Fibroblast of skin of scalp (primary cell): ENCODE data around the gene IL34.

ENCODE experiments used
- DNase-seq: peaks from one replicate; pipeline ENCODE4 v3.0.0-alpha.2; 2013

Gene IL34

GRCh38 chr16:70702624-70703023 is 56.3 kb downstream of the IL34 start:
- no peak for DNase-seq

DNA sequence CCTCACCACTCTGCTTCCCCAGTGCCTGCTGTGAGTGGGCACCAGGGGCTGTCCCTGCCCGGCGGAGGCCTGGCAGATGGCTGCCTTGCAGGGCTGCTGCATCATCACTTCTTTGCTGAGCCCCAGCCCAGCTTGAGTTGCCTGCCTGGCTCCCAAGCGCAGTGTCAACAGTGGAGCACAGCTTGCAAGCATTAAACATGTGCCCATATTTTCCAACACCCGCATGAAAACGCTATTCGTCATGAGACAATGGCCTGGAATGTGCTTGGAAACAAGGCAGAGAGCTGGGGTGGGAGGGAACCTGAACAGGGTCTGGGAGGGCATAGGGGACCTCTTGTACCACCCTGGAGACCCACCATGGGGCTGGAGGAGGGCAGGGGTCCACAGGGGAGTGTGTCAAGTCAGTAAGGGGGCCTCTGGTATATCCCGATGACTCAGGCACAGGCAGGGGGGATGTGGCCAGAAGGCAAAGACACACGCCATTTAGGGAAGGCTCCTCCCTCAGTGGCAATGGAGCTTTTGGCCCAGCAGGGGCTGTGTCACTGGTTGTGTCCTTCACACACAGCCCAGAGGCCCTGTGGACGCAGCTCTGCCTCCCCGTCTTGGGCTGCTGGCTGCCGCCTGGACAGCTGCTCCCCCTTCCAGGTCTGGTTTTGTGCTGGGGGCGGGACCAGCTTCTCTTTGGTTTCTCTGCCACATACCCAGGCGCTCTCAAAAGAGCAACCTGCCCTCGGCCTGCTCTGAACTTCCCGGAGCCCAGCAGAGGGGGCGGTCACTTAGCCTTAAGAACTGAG is 56.9 kb downstream of the IL34 start:
- peak; percentile 95 for DNase-seq

DNA sequence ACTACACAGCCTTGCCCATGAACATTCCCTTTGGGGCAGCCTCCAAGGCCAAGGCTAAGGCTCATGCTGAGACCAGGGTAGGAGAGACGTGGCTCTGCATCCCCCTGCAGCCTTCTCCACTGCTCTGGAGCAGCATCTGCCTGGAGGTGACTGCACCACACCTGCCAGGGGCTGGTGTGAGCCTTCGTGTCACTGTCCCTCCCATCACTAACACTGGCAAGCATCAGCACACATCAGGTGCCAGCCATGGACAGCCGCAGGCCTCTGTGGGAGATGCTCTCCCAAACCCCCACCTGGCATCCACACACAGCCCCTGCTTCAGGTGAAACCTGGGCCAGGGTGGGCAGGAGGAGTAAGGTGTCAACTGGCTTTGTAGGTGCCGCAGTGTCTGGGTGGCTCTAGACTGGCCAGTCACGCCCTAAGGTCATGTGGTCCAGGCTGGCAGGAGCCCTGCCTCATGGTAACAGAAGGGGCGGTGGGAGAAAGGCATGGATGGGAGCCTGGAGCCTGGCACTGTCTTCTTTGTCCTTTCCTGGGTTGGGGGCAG is 57.5 kb downstream of the IL34 start:
- DNase-seq: no peak

- DNase-seq: no peak
These were observed 58.2 kb downstream of the IL34 start for GRCh38 chr16:70704586-70704985.

DNA sequence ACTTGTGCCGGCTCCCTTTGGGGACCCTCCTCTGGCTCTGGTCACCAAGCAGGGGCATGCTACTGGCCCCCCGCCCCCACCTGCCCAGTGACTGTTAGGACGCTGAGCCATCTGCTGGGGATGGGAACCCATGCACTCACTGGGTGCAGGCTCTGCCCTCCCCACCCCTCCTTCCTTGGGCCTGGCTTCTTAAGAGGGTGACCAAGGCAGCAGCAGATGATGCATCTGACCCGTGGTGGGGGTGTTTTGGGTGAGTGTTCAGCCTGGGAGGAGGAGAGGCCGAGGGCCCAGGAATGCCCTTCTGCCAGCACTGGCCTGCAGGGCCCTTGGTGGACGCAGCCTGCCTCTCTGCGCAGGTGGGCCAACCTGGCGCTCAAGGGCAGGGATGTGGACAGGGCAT is 58.7 kb downstream of the IL34 start:
- no peak for DNase-seq

DNA sequence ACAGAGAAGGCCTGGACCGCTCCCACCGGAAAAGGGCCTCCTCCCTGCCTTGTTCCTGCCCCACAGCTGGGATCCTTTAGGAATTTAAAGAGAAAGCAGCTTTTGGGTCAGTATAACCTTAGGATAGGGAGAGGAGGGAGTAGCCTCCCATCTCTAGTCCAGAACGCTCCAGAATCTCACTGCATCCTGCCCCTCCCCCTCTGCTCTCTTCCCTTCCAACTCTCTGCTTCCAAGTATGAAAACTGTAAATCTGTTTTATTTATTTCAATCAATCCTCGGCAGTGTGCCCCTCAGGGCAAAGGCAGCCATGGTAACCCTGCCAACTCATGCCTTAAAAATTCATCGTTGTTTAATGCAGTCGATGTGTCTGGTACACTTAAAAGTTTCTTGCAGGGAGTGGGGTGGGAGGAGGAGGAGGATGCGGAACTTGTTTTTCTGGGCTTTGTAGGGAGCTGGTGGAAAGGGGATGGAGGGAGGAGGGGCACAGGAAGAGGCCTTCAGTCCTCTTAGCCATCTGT is 60.6 kb downstream of the IL34 start:
- DNase-seq: peak; percentile 95

DNA sequence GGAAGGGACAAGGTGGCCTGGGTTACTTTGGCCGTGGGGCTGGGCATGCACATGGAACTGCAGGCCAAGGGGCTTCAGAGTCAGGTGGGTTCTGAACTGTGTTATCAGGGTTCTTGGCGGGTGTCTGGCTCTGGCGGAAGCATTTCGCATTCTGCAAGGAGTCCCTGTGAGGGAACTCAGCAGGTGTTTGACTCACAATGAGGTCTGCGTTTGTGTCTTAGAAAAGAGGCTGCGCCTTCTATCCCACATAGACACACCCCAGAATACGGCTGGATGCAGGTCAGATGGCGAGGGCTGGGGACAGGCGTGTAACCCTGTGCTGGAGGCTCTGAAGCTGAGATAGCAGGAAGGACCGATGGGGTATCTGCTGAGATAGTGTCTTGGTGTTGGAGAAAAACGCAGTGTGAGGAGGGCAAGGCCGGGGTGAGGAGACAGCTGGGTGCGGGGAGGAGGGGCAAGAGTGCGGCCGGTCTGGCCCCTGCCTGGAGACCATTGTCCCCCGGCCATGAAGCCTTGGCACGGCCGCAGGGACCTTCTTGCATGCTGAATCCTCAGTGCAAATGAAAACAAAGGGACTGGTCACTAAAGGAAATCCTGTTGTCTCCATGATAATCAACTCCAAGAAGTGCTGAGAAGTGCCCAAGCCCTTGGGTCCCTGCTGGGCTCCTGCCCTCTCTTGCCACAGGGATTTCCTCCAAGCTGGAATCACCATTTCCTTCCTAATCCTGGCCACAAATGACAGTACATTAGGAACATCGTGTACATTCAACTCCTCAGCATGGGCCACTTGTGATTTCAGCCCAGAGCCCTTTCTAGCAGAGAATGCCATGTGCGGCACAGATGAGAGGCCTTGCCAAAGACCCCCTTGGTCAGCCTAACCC is 62.2 kb downstream of the IL34 start:
- DNase-seq: no peak

- DNase-seq: no peak
These were observed 63.1 kb downstream of the IL34 start for GRCh38 chr16:70709457-70709856.

GRCh38 chr16:70709942-70710341 is 63.6 kb downstream of the IL34 start:
- no peak for DNase-seq
